ENCODE data around the gene CYP11A1. TPM values are rescaled to one million over a fixed set of nuclear protein-coding genes. Genes with fewer than 3 reads are reported as not detected.

Gene CYP11A1
- polyA plus RNA-seq, 2 of the 4 experiments (the other 2 are of a cell fraction) = 0.06 TPM; not detected in 1

GRCh38 chr15:74403991-74404563 lies 36.6 kb upstream of the CYP11A1 start (continued):
- TF ChIP-seq ZNF302 (CRISPR knock-in tag; IDR thresholded peaks at IDR 0.05) (no peak), CHD4 (IDR thresholded peaks at IDR 0.05; ENCODE audit: borderline replicate concordance) (no peak), FOSB (CRISPR knock-in tag; IDR thresholded peaks at IDR 0.05) (no peak), HEYL (CRISPR knock-in tag; IDR thresholded peaks at IDR 0.05) (no peak), NFE2L2 (conservative IDR thresholded peaks at IDR 0.05; ENCODE audit: low read length) (no peak)

DNA sequence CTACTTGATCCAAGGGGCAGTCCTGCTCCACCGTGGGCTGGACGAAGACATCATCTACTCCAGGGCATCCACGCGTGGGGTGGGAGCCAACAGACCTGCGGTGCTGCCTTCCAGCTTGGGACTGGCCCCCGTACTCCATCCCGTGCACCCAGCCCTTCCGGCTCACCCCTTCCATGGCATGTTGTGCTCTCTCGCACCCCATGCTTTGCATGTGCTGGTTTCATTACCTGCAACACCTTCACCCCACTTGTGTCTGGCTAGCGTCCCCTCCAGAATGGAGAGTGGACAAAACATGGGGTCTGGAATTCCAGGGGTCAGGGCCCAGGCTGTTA lies 36.1 kb upstream of the CYP11A1 start:
- DNase-seq (ENCODE audit: low read depth in 1 of 2, low spot score in 1 of 2) (no peak), ATAC-seq (no peak), FAIRE-seq (no peak)
- POLR2A ChIA-PET = no interaction called here
- Histone ChIP-seq H3K4me1 (peaks cover 8% of the 10 kb centered on the region; the same call in 1 of the 3 replicates), H3K9me3 (no peaks in the 10 kb centered on the region), H3K4me2 (no peak overlapping the region), H3K27ac (no peak overlapping the region), H3K4me3 (no peak overlapping the region)
- WGBS (ENCODE audit: missing lambda C conversion rate) = 77% methylated on average over 5 of the region's 10 CpGs
- CTCF ChIA-PET = interaction anchor here (1.1 to 6.8 kb wide), 2 partner anchors 9 to 22 kb away, joined by 4 to 33 read pairs; no protein-coding TSS in a partner anchor
- no peak for TF ChIP-seq ZNF302 (CRISPR knock-in tag; IDR thresholded peaks at IDR 0.05)
- no peak for TF ChIP-seq NFE2L2 (conservative IDR thresholded peaks at IDR 0.05; ENCODE audit: low read length)
- no peak for TF ChIP-seq HEYL (CRISPR knock-in tag; IDR thresholded peaks at IDR 0.05)
- TF ChIP-seq PHF8 (IDR thresholded peaks at IDR 0.05; ENCODE audit: borderline replicate concordance, low read depth) = no peak
- no peak for TF ChIP-seq HOXB5 (CRISPR knock-in tag; IDR thresholded peaks at IDR 0.05)
- no peak for TF ChIP-seq SMC3 (IDR thresholded peaks at IDR 0.05)
- TF ChIP-seq POLR2A (IDR thresholded peaks at IDR 0.05; ENCODE audit: low read length) = no peak
- TF ChIP-seq E2F6 (IDR thresholded peaks at IDR 0.05; ENCODE audit: borderline replicate concordance, low read depth) = no peak

DNA sequence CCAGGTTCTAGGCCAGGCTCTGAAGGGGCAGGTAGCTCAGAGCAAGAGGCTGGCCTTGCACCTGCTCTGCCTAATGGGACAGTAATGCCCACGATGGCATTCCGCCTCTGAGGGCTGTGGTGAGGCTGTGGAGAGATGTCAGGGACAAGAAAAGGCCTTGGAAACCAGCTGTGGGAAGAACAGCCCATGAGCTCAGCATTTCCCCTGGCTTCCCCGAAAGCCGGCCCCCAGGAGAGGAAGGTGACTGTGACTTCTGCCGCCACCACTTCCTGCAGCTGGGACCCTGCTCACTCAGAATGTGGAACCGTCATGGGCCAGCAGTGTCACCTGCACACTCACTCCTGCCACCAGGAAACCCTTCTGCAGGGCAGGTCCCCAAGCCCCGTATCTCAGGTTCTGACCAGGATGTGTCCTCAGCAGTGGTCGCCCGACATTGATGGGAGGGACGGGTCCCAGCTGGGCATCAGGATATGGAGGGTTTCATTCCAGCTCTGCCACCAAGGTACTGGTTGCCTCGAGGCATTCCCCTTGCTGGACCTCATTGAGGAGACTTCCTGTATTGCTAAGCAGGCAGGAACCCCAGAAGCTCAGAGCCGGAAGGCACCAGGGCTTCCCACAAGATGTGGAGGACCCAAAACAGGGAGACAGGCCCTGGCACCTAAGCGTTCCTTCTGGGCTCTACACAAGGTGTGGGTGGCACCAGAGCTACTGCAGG lies 35.6 kb upstream of the CYP11A1 start:
- Histone ChIP-seq H3K27ac (no peak overlapping the region), H3K4me1 (peaks cover 8% of the 10 kb centered on the region; the same call in 2 of the 3 replicates), H3K4me2 (no peak overlapping the region), H3K4me3 (no peak overlapping the region), H3K9me3 (no peaks in the 10 kb centered on the region)
- FAIRE-seq (no peak), ATAC-seq (no peak), DNase-seq (ENCODE audit: low read depth in 1 of 2, low spot score in 1 of 2) (no peak)
- no peak for TF ChIP-seq EHMT2 (IDR thresholded peaks at IDR 0.05; ENCODE audit: low read depth)
- no peak for TF ChIP-seq HDAC2 (IDR thresholded peaks at IDR 0.05)
- no peak for TF ChIP-seq TP53 (CRISPR knock-in tag; IDR thresholded peaks at IDR 0.05)
- CTCF ChIA-PET = interaction anchor here (1.1 to 6.8 kb wide), 4 partner anchors 9 to 36 kb away, joined by 3 to 33 read pairs (median 6); no protein-coding TSS in a partner anchor
- 64% methylated on average over 6 of the region's 13 CpGs for WGBS (ENCODE audit: missing lambda C conversion rate)
- POLR2A ChIA-PET = no interaction called here

DNA sequence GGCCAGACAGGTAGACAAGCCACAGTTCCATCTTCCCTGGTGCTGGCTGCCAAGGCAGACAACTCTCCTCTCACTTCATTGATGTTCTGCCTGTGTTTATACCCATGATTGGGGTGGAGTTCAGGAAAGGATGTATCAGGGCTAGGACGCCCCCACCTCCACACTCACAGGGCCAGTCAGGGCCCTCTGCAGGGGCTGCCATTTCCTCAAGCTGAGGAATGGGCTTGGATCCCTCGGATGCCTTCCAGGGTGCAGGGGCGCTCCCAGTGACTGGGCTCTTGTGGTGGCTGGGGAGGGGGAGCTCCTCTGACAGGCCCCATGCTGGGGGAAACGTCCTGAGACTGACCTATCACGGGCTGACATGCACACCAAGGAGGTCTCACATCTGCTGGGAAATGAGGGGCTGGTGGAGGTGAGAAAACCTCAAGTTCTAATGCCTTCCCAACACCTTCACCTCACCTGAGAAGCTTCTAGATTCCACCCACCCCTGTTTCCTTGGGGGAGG lies 34.9 kb upstream of the CYP11A1 start:
- ChIA-PET CTCF (interaction anchor here (1.1 to 6.8 kb wide), 4 partner anchors 8 to 36 kb away, joined by 3 to 33 read pairs (median 6); no protein-coding TSS in a partner anchor), POLR2A (no interaction called here)
- ATAC-seq (no peak), FAIRE-seq (no peak), DNase-seq (ENCODE audit: low read depth in 1 of 2, low spot score in 1 of 2) (no peak)
- Histone ChIP-seq H3K4me3 (no peak overlapping the region), H3K27ac (no peak overlapping the region), H3K9me3 (no peaks in the 10 kb centered on the region), H3K4me2 (no peak overlapping the region), H3K4me1 (peaks cover 11% of the 10 kb centered on the region)
- TF ChIP-seq SREBF2 (IDR thresholded peaks at IDR 0.05) = no peak
- TF ChIP-seq SMC3 (IDR thresholded peaks at IDR 0.05) = no peak
- no peak for TF ChIP-seq CBX8 (IDR thresholded peaks at IDR 0.05)
- no peak for TF ChIP-seq POLR2AphosphoS2 (conservative IDR thresholded peaks at IDR 0.05; ENCODE audit: low read length)
- no peak for TF ChIP-seq KDM5A (IDR thresholded peaks at IDR 0.05)
- no peak for TF ChIP-seq EP300 (IDR thresholded peaks at IDR 0.05)
- TF ChIP-seq E2F6 (IDR thresholded peaks at IDR 0.05; ENCODE audit: borderline replicate concordance, low read depth) = no peak
- no peak for TF ChIP-seq CEBPB (IDR thresholded peaks at IDR 0.05)
- WGBS (ENCODE audit: missing lambda C conversion rate) = 62% methylated on average over 2 of the region's 5 CpGs
